GM18502 (cell line): ENCODE measurements around the gene TTLL11.

Experiments
- ATAC-seq: cut with Tn5 transposase; IDR thresholded peaks from one replicate; pipeline ENCODE4 v1.9.1; 2021; ENCODE audit warnings: mild to moderate bottlenecking; ENCODE audit not compliant: unreplicated experiment, poor library complexity

Gene TTLL11

GRCh38 chr9:121868626-121869025 is 224.5 kb downstream of the TTLL11 start:
- no peak for ATAC-seq

GRCh38 chr9:121866927-121867326 is 226.2 kb downstream of the TTLL11 start:
- no peak for ATAC-seq

- ATAC-seq = no peak
Observed at GRCh38 chr9:121865884-121866283, 227.2 kb downstream of the TTLL11 start.

GRCh38 chr9:121865060-121865459 is 228.0 kb downstream of the TTLL11 start:
- no peak for ATAC-seq

GRCh38 chr9:121863955-121864354 is 229.2 kb downstream of the TTLL11 start:
- ATAC-seq = no peak

- no peak for ATAC-seq
Observed at GRCh38 chr9:121862371-121863332, 230.5 kb downstream of the TTLL11 start.

GRCh38 chr9:121861501-121862180 is 231.5 kb downstream of the TTLL11 start:
- no peak for ATAC-seq

GRCh38 chr9:121860744-121861143 is 232.4 kb downstream of the TTLL11 start:
- no peak for ATAC-seq

GRCh38 chr9:121860213-121860612 is 232.9 kb downstream of the TTLL11 start:
- ATAC-seq = no peak

- no peak for ATAC-seq
Observed at GRCh38 chr9:121859646-121860045, 233.5 kb downstream of the TTLL11 start.

GRCh38 chr9:121858788-121859187 is 234.3 kb downstream of the TTLL11 start:
- ATAC-seq = no peak

- no peak for ATAC-seq
Observed at GRCh38 chr9:121857928-121858327, 235.2 kb downstream of the TTLL11 start.

GRCh38 chr9:121855476-121855875 is 237.6 kb downstream of the TTLL11 start:
- ATAC-seq = no peak

GRCh38 chr9:121853617-121854395 is 239.3 kb downstream of the TTLL11 start:
- no peak for ATAC-seq

GRCh38 chr9:121852651-121853616 is 240.2 kb downstream of the TTLL11 start:
- no peak for ATAC-seq

GRCh38 chr9:121852241-121852640 is 240.9 kb downstream of the TTLL11 start:
- no peak for ATAC-seq

- ATAC-seq = no peak
Observed at GRCh38 chr9:121851641-121852091, 241.4 kb downstream of the TTLL11 start.

GRCh38 chr9:121850366-121850765 is 242.7 kb downstream of the TTLL11 start:
- ATAC-seq = no peak

- ATAC-seq = no peak
Observed at GRCh38 chr9:121849554-121849953, 243.6 kb downstream of the TTLL11 start.
